Adipocyte (in vitro differentiated cells): Measurements from ENCODE around the gene MTTP.

ENCODE experiments used
- DNase-seq: peaks from one replicate; pipeline ENCODE4 v3.0.0-alpha.2; 2015; ENCODE audit warnings: low read depth
- H3K27me3 ChIP-seq: replicated peaks from 2 replicates; pipeline ENCODE4 v1.7.0; 2013; ENCODE audit warnings: mild to moderate bottlenecking, low read length, moderate library complexity; ENCODE audit not compliant: control insufficient read depth, insufficient read depth
- H3K36me3 ChIP-seq: 2 replicates; pipeline ENCODE4 v1.7.0; 2013; ENCODE audit warnings: low read length, mild to moderate bottlenecking, moderate library complexity; ENCODE audit not compliant: control insufficient read depth, insufficient read depth, severe bottlenecking
- H3K4me1 ChIP-seq: 2 replicates; pipeline ENCODE4 v1.7.0; 2013; ENCODE audit warnings: mild to moderate bottlenecking, low read length, moderate library complexity; ENCODE audit not compliant: control insufficient read depth, insufficient read depth
- H3K4me3 ChIP-seq: 2 replicates; pipeline ENCODE4 v1.7.0; 2013; ENCODE audit warnings: mild to moderate bottlenecking, low read length, moderate library complexity
- H3K9ac ChIP-seq: 2 replicates; pipeline ENCODE4 v1.7.0; 2013; ENCODE audit warnings: mild to moderate bottlenecking, low read length, moderate library complexity
- H3K9me3 ChIP-seq: 2 replicates; pipeline ENCODE4 v1.7.0; 2013; ENCODE audit warnings: mild to moderate bottlenecking, low read length, moderate library complexity; ENCODE audit not compliant: control insufficient read depth

Gene MTTP

DNA sequence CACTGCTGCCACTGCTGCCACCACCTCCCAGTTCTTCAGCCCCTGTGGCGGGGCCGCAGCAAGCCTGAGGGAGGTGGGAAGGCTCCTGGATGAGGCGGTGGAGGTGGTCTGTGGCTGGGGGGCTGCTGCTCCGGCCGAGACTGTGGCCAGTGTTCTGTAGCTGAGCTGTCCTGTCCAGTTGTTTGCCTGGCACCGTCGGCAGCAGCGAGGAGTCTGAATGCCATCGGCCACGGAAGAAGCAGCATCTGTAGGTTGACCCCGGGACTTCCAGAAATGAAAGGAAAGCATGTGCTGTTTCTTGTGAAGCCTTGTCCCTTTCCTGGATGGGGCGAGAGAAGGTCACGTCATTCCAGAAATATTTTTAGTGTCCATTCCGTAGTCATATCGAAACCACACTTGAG lies 79.7 kb downstream of the MTTP start:
- DNase-seq = no peak
- H3K4me3 ChIP-seq = no peak overlapping the region

GRCh38 chr4:99655308-99656081 lies 80.9 kb downstream of the MTTP start:
- Histone ChIP-seq H3K4me1 (no peaks in the 10 kb centered on the region), H3K27me3 (peaks cover 2% of the 10 kb centered on the region), H3K36me3 (no peaks in the 10 kb centered on the region), H3K9ac (no peak overlapping the region), H3K4me3 (no peak overlapping the region), H3K9me3 (no peaks in the 10 kb centered on the region)
- peak; percentile 83 for DNase-seq

More for the DNA sequence above, 79.7 kb downstream of the MTTP start:
- Histone ChIP-seq H3K36me3 (no peaks in the 10 kb centered on the region), H3K27me3 (peaks cover 3% of the 10 kb centered on the region), H3K9ac (no peak overlapping the region), H3K9me3 (no peaks in the 10 kb centered on the region), H3K4me1 (no peaks in the 10 kb centered on the region)

DNA sequence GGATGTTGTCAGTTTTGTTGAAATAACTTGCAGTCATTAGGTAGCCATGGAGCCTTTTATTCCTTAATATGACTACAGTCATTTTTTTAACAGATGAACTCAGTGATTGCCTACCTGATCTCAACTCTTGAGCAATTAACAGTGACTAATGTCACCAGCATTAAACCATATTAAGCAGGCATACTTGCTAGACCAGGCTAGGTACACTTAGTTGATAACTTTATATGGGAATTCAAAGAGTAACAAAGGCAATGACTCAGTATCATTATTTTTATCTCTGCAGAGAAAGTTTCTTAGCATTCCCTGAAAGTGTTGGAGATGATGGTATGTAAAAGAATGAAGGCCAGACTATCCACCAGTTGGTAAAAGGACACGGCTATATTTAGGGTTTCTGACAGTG lies 83.2 kb downstream of the MTTP start, which contains the start of gene C4orf54:
Gene C4orf54, minus strand, starts transcription at position 31 of the 400 bp plus-strand sequence. CDS start 3,180 bp downstream, outside the sequence.
- H3K4me3 ChIP-seq = no peak within 1 kb of the TSS
- H3K9ac ChIP-seq = no peak within 1 kb of the TSS
- no peak for DNase-seq
- no peaks in the 10 kb centered on the region for H3K36me3 ChIP-seq
- H3K9me3 ChIP-seq = no peaks in the 10 kb centered on the region
- no peaks in the 10 kb centered on the region for H3K27me3 ChIP-seq
- no peaks in the 10 kb centered on the region for H3K4me1 ChIP-seq

DNA sequence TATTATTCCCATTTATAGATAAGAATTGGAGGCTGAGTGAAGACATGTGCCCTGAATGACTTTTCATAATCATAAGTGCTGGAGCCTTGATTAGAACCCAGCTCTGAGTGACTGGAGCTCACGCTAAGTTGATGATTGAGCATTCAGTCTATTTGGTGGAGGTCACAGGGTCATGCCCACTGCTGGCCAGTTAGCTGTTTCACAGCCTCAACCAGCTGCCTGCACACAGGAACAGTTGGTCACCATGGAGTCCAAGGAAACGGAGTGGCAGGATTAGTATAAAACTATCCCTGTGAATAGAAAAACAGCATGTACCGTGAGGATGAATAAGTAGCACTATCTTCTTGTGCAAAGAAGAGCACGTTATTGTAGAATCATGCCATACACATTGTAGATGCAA lies 84.0 kb downstream of the MTTP start:
- H3K9ac ChIP-seq = no peak overlapping the region
- no peak for DNase-seq
- H3K4me1 ChIP-seq = no peaks in the 10 kb centered on the region
- H3K4me3 ChIP-seq = no peak overlapping the region
- no peaks in the 10 kb centered on the region for H3K36me3 ChIP-seq
- no peaks in the 10 kb centered on the region for H3K27me3 ChIP-seq
- no peaks in the 10 kb centered on the region for H3K9me3 ChIP-seq

- Histone ChIP-seq H3K36me3 (no peaks in the 10 kb centered on the region), H3K27me3 (no peaks in the 10 kb centered on the region), H3K9me3 (no peaks in the 10 kb centered on the region), H3K4me3 (no peak overlapping the region), H3K9ac (no peak overlapping the region), H3K4me1 (no peaks in the 10 kb centered on the region)
- no peak for DNase-seq
Observed at GRCh38 chr4:99661907-99662306, 87.3 kb downstream of the MTTP start.

DNA sequence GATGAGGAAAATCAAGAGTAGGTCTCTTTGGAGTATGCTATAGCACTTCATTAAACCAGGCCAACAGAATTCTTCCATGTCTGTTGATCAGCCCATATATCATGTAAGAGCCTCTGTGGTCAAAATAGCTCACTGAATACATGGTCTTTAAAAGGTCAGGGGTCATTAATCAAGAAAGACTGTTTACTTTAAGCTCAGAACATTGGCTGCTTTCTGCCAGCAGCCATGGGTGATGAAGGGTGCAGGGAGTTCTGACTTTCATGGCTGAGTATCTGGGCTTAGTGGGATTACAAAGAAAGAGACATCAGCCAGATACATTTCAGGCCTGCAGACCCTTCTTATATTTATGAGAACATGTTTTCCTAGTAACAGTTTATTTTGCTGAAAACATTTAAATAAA lies 90.1 kb downstream of the MTTP start:
- Histone ChIP-seq H3K4me3 (no peak overlapping the region), H3K4me1 (no peaks in the 10 kb centered on the region), H3K9me3 (no peaks in the 10 kb centered on the region), H3K36me3 (no peaks in the 10 kb centered on the region), H3K9ac (no peak overlapping the region), H3K27me3 (no peaks in the 10 kb centered on the region)
- DNase-seq = no peak

GRCh38 chr4:99665983-99666382 lies 91.4 kb downstream of the MTTP start:
- H3K4me1 ChIP-seq = no peaks in the 10 kb centered on the region
- H3K27me3 ChIP-seq = no peaks in the 10 kb centered on the region
- no peaks in the 10 kb centered on the region for H3K9me3 ChIP-seq
- no peak for DNase-seq
- H3K4me3 ChIP-seq = no peak overlapping the region
- no peak overlapping the region for H3K9ac ChIP-seq
- no peaks in the 10 kb centered on the region for H3K36me3 ChIP-seq

- Histone ChIP-seq H3K36me3 (no peaks in the 10 kb centered on the region), H3K9me3 (peaks cover 20% of the 10 kb centered on the region), H3K27me3 (no peaks in the 10 kb centered on the region), H3K4me3 (no peak overlapping the region), H3K4me1 (no peaks in the 10 kb centered on the region), H3K9ac (no peak overlapping the region)
- no peak for DNase-seq
Observed at GRCh38 chr4:99668472-99668871, 93.8 kb downstream of the MTTP start.

DNA sequence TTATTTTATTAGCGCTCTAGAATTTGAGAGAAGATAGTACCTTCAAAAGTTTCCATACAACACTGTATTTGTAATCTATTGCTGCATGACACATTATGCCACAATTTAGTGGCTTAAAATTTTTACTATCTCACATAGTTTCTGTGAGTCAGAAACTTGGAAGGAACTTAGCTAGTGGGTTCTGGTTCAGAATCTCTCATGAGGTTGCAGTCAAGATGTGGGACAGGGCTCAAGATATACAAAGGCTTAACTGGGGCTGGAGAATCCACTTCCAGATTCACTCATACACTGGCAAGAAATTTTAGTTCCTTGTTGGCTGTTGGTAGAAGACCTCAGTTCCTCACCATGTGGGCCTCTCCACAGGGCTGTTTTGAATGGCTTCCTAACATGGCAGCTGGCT lies 94.5 kb downstream of the MTTP start:
- H3K27me3 ChIP-seq = no peaks in the 10 kb centered on the region
- H3K4me1 ChIP-seq = no peaks in the 10 kb centered on the region
- H3K36me3 ChIP-seq = no peaks in the 10 kb centered on the region
- no peak for DNase-seq
- H3K9me3 ChIP-seq = peaks cover 26% of the 10 kb centered on the region
- H3K9ac ChIP-seq = no peak overlapping the region
- H3K4me3 ChIP-seq = no peak overlapping the region

DNA sequence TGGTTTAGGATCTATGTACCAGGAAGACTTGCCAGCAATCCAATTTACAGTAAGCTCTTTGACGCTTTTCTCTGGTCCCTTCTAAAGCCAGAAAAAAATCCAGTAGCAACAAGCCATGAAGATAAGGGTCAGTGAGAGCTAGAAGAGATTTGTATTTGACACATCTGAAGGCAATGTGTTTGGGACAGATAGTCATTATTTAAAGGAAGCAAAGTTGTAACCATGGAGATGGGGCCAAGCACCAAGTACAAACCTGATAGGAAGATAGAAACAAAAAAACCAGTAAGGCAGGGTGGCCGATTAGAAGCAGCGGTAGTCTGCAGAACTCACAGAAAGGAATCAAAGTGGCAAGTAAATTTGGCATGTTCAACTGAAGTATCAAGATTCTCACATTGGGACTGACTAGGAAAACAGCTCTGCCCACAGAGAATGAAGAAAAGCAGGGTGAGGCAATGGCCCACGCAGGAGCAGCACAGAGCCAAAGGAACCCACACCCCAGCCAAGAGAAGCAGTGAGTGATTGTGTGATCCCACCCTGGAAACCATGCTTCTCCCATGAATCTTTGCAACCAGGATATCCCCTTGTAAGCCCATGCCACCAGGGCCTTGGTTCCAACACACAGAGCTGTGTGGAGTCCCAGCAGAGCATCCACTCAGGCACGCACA lies 95.9 kb downstream of the MTTP start:
- Histone ChIP-seq H3K4me3 (no peak overlapping the region), H3K9ac (no peak overlapping the region), H3K9me3 (peaks cover 29% of the 10 kb centered on the region), H3K36me3 (no peaks in the 10 kb centered on the region), H3K27me3 (no peaks in the 10 kb centered on the region), H3K4me1 (no peaks in the 10 kb centered on the region)
- no peak for DNase-seq
